ENCODE results near the gene POTEH.
"Not testable (repeated sequence)": the region's sequence is repeated elsewhere in the genome, so short reads cannot be mapped to it uniquely, and the experiment has no call there.

DNA sequence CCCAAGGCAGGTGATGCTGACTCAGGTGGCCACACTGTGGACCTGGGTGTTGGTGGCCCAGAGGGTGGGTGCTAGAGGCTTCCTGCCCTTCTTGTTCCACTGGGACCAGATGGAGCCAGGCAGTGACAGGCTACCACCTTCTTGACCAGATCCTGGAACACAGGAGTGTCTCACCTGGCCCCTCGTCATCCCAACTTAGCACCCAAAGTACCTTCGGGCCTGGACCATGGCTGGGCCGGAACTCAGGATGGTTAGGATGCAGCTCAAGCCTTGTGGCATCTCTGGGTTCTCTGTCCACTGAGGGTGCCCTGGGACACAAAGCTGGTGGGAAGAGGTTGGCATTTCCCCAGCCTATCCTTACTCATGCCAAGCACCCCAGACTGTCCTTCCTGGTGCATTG is 2.7 kb upstream of the POTEH start:
- TF ChIP-seq POLR2AphosphoS5 (IDR thresholded peaks at IDR 0.05; ENCODE audit: borderline replicate concordance, low read depth, low read length); EZH2 (IDR thresholded peaks at IDR 0.05); FOXP2 (optimal IDR thresholded peaks at IDR 0.05; ENCODE audit: control extremely low read depth, extremely low read length, insufficient read depth): not testable (repeated sequence)

All from SK-N-MC (cell line).